ENCODE results near the gene NOPCHAP1. TPM values are rescaled to one million over a fixed set of nuclear protein-coding genes. Genes with fewer than 3 reads are reported as not detected.
"Not testable (repeated sequence)": the region's sequence is repeated elsewhere in the genome, so short reads cannot be mapped to it uniquely, and the experiment has no call there.

Gene NOPCHAP1
- total and polyA plus RNA-seq, 2 experiments from 2014 or later: 7.5 to 25.6 TPM

GRCh38 chr12:104976703-104977102 lies 9.4 kb upstream of the NOPCHAP1 start:
- no peak overlapping the region for H3K4me3 ChIP-seq
- no peaks in the 10 kb centered on the region for H3K4me1 ChIP-seq (ENCODE audit: low read depth)
- no peak for DNase-seq (ENCODE audit: low read depth in 1 of 2, low spot score in 1 of 2)
- H3K36me3 ChIP-seq: no peaks in the 10 kb centered on the region
- no peak for TF ChIP-seq CTCF (IDR thresholded peaks at IDR 0.05; ENCODE audit: low read depth, low read length)
- no peak overlapping the region for H3K27ac ChIP-seq
- H3K27me3 ChIP-seq: no peaks in the 10 kb centered on the region
- H3K9me3 ChIP-seq (ENCODE audit: low read depth): no peaks in the 10 kb centered on the region

- H3K4me3 ChIP-seq; H3K27me3 ChIP-seq; DNase-seq (ENCODE audit: low read depth in 1 of 2, low spot score in 1 of 2); H3K4me1 ChIP-seq (ENCODE audit: low read depth); H3K36me3 ChIP-seq; H3K9me3 ChIP-seq (ENCODE audit: low read depth); H3K27ac ChIP-seq: not testable (repeated sequence)
Measured at GRCh38 chr12:104977688-104978087, 8.4 kb upstream of the NOPCHAP1 start.

- Histone ChIP-seq H3K27me3 (no peaks in the 10 kb centered on the region), H3K4me3 (no peak overlapping the region), H3K9me3 (ENCODE audit: low read depth) (no peaks in the 10 kb centered on the region), H3K36me3 (no peaks in the 10 kb centered on the region), H3K4me1 (ENCODE audit: low read depth) (peaks cover 8% of the 10 kb centered on the region), H3K27ac (no peak overlapping the region)
- TF ChIP-seq CTCF (IDR thresholded peaks at IDR 0.05; ENCODE audit: low read depth, low read length): no peak
- DNase-seq (ENCODE audit: low read depth in 1 of 2, low spot score in 1 of 2): no peak
Measured at GRCh38 chr12:104985206-104985605, 910 bp upstream of the NOPCHAP1 start.

- Histone ChIP-seq H3K27me3 (no peaks in the 10 kb centered on the region), H3K4me1 (ENCODE audit: low read depth) (peaks cover 21% of the 10 kb centered on the region), H3K4me3 (no peak overlapping the region), H3K36me3 (peaks cover 20% of the 10 kb centered on the region), H3K9me3 (ENCODE audit: low read depth) (no peaks in the 10 kb centered on the region), H3K27ac (no peak overlapping the region)
- TF ChIP-seq CTCF (IDR thresholded peaks at IDR 0.05; ENCODE audit: low read depth, low read length): no peak
- no peak for DNase-seq (ENCODE audit: low read depth in 1 of 2, low spot score in 1 of 2)
Measured at GRCh38 chr12:104990950-104991349, 4.8 kb downstream of the NOPCHAP1 start.

GRCh38 chr12:104991565-104992128 lies 5.5 kb downstream of the NOPCHAP1 start:
- Histone ChIP-seq H3K9me3 (ENCODE audit: low read depth) (no peaks in the 10 kb centered on the region), H3K4me1 (ENCODE audit: low read depth) (peaks cover 21% of the 10 kb centered on the region), H3K36me3 (peaks cover 20% of the 10 kb centered on the region), H3K27me3 (no peaks in the 10 kb centered on the region), H3K4me3 (no peak overlapping the region), H3K27ac (no peak overlapping the region)
- no peak for TF ChIP-seq CTCF (IDR thresholded peaks at IDR 0.05; ENCODE audit: low read depth, low read length)
- no peak for DNase-seq (ENCODE audit: low read depth in 1 of 2, low spot score in 1 of 2)

- H3K27me3 ChIP-seq: no peaks in the 10 kb centered on the region
- H3K36me3 ChIP-seq: peaks cover 24% of the 10 kb centered on the region
Measured at GRCh38 chr12:104994336-104994735, 8.2 kb downstream of the NOPCHAP1 start.

More at GRCh38 chr12:104994336-104994735, 8.2 kb downstream of the NOPCHAP1 start:
- no peak for TF ChIP-seq CTCF (IDR thresholded peaks at IDR 0.05; ENCODE audit: low read depth, low read length)
- Histone ChIP-seq H3K9me3 (ENCODE audit: low read depth) (no peaks in the 10 kb centered on the region), H3K4me3 (no peak overlapping the region), H3K4me1 (ENCODE audit: low read depth) (peaks cover 13% of the 10 kb centered on the region), H3K27ac (peak overlapping the region; percentile 76)
- no peak for DNase-seq (ENCODE audit: low read depth in 1 of 2, low spot score in 1 of 2)

Data from cardiac muscle cell (in vitro differentiated cells and primary cell).